Panc1 (cell line): ENCODE results near the gene FN1. TPM values are rescaled to one million over a fixed set of nuclear protein-coding genes. Genes with fewer than 3 reads are reported as not detected.

Experiments used
- ATAC-seq: fragments of 200-7000 bp; cut with Tn5 transposase; 2 replicates; pipeline ENCODE4 v1.9.1; 2020; ENCODE audit warnings: mild to moderate bottlenecking, moderate library complexity
- BruUV-seq: library from RNA; stranded (reverse); fragments of 400-500 nt; replicated peaks from 2 replicates; lab custom pipeline; 2021; lab: Mats Ljungman, UMichigan
- CTCF ChIA-PET: fragments of 300-600 bp; sonication (Branson Sonifier 250); formaldehyde crosslinking; loops from one replicate; lab custom pipeline; 2022; ENCODE audit warnings: antibody characterized with exemption; lab: Charles Lee
- POLR2A ChIA-PET: fragments of 300-600 bp; sonication (Branson Sonifier 250); formaldehyde crosslinking; loops from one replicate; lab custom pipeline; 2022; ENCODE audit warnings: antibody characterized with exemption; lab: Charles Lee
- DNase-seq: peaks from one replicate; pipeline ENCODE4 v3.0.0-alpha.2; 2010; ENCODE audit warnings: low read depth, low spot score
- H3K27ac ChIP-seq: 2 replicates; pipeline ENCODE4 v1.5.1; 2011; ENCODE audit warnings: mild to moderate bottlenecking, low read length, inconsistent platforms
- H3K27me3 ChIP-seq: fragments of 200-500 bp; sonication (Bioruptor generic); 2 replicates; pipeline ENCODE4 v1.6.0; 2014; ENCODE audit warnings: low read length, inconsistent platforms; ENCODE audit not compliant: control insufficient read depth, insufficient read depth
- H3K36me3 ChIP-seq: fragments of 200-500 bp; sonication (Bioruptor generic); 2 replicates; pipeline ENCODE4 v1.5.1; 2014; ENCODE audit warnings: inconsistent platforms, mild to moderate bottlenecking, low read length, moderate library complexity; ENCODE audit not compliant: control insufficient read depth, insufficient read depth
- H3K4me1 ChIP-seq: 2 replicates; pipeline ENCODE4 v1.5.1; 2011; ENCODE audit warnings: inconsistent platforms, mild to moderate bottlenecking, low read length, moderate library complexity; ENCODE audit not compliant: control insufficient read depth, insufficient read depth
- H3K4me3 ChIP-seq, 2 experiments: 2 replicates each; pipeline ENCODE4 v1.5.1; 2011 to 2012; ENCODE audit warnings: low read depth in 2 of 2, low read length in 2 of 2, mild to moderate bottlenecking in 2 of 2, inconsistent platforms in 1 of 2, moderate library complexity in 1 of 2
- H3K9me3 ChIP-seq: fragments of 200-500 bp; sonication (Bioruptor generic); 2 replicates; pipeline ENCODE4 v1.5.1; 2014; ENCODE audit warnings: low read depth, mild to moderate bottlenecking, inconsistent platforms, low read length, moderate library complexity; ENCODE audit not compliant: control insufficient read depth, insufficient read depth
- POLR2AphosphoS5 ChIP-seq: IDR thresholded peaks from 2 replicates; pipeline ENCODE4 v1.6.1; 2012; ENCODE audit warnings: mild to moderate bottlenecking, low read depth, low read length, moderate library complexity
- SIN3A ChIP-seq: IDR thresholded peaks from 2 replicates; pipeline ENCODE4 v1.6.1; 2012; ENCODE audit warnings: low read depth, mild to moderate bottlenecking, low read length, moderate library complexity, borderline replicate concordance; ENCODE audit not compliant: insufficient read depth
- TCF7L2 ChIP-seq: IDR thresholded peaks from 2 replicates; pipeline ENCODE4 v1.6.1; 2011; ENCODE audit warnings: mild to moderate bottlenecking, low read depth, low read length, inconsistent platforms
- in situ Hi-C: cut with HindIII; loops from 2 replicates; pipeline ENCODE4 v1.10.0; 2016; ENCODE audit warnings: low sequenced_read_pairs, low pct_unique_long_range_greater_than_20kb
- intact Hi-C: fragments of 100-400 bp; cut with micrococcal nuclease; formaldehyde crosslinking; loops from one replicate; pipeline ENCODE4 v1.10.0; 2022; ENCODE audit not compliant: unreplicated experiment
- total RNA-seq: library from RNA; stranded (reverse); gene quantifications from one replicate; pipeline ENCODE4 v1.2.1, GENCODE V29; 2021; ENCODE audit not compliant: unreplicated experiment
- TF ChIP-seq, protein P1 (sequence below): fragments of 450-650 bp; IDR thresholded peaks from 2 replicates; pipeline ENCODE4 v1.5.1; 2017; ENCODE audit warnings: mild to moderate bottlenecking
- TF ChIP-seq, protein P2 (sequence below), 2 experiments: IDR thresholded peaks; 2 replicates each; pipeline ENCODE4 v1.6.1; 2011 to 2012; ENCODE audit warnings: low read depth in 2 of 2, control low read depth in 1 of 2, low read length in 1 of 2, mild to moderate bottlenecking in 1 of 2, moderate library complexity in 1 of 2; ENCODE audit not compliant: insufficient read depth in 1 of 2

Gene FN1
- total RNA-seq, 1 experiment from 2014 or later, result 4.2 TPM

DNA sequence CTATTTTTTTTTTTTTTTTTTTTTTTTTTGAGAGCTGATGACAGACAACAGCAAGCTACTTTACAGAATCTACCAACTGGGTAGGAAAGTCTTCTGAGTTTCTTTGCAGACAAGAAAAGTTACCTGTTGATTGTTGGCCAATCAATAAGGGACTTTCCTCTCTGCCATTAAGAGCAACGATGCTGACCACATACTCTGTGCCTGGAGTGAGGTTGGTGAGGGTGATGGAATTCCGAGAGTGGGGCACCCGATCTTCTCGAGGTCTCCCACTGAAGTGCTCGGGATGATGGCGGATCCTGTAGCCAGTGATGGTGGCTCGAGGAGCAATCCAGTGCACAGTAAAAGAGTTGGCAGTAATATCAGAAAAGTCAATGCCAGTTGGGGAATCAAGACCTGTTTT lies 49.3 kb downstream of the FN1 start:
- intact Hi-C loops, result no loop called here
- H3K36me3 ChIP-seq, result no peaks in the 10 kb centered on the region
- no peaks in the 10 kb centered on the region for H3K27me3 ChIP-seq
- in situ Hi-C loops, result no loop called here
- no peak overlapping the region for H3K4me3 ChIP-seq
- no peak for ATAC-seq
- no peak overlapping the region for H3K27ac ChIP-seq
- no peak for DNase-seq
- H3K4me1 ChIP-seq, result no peaks in the 10 kb centered on the region
- ChIA-PET CTCF (no interaction called here), POLR2A (no interaction called here)
- TF ChIP-seq SIN3A (no peak), POLR2AphosphoS5 (no peak), TCF7L2 (no peak)
- TF ChIP-seq, protein P1, sequence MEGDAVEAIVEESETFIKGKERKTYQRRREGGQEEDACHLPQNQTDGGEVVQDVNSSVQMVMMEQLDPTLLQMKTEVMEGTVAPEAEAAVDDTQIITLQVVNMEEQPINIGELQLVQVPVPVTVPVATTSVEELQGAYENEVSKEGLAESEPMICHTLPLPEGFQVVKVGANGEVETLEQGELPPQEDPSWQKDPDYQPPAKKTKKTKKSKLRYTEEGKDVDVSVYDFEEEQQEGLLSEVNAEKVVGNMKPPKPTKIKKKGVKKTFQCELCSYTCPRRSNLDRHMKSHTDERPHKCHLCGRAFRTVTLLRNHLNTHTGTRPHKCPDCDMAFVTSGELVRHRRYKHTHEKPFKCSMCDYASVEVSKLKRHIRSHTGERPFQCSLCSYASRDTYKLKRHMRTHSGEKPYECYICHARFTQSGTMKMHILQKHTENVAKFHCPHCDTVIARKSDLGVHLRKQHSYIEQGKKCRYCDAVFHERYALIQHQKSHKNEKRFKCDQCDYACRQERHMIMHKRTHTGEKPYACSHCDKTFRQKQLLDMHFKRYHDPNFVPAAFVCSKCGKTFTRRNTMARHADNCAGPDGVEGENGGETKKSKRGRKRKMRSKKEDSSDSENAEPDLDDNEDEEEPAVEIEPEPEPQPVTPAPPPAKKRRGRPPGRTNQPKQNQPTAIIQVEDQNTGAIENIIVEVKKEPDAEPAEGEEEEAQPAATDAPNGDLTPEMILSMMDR, result no peak
- TF ChIP-seq, protein P2, sequence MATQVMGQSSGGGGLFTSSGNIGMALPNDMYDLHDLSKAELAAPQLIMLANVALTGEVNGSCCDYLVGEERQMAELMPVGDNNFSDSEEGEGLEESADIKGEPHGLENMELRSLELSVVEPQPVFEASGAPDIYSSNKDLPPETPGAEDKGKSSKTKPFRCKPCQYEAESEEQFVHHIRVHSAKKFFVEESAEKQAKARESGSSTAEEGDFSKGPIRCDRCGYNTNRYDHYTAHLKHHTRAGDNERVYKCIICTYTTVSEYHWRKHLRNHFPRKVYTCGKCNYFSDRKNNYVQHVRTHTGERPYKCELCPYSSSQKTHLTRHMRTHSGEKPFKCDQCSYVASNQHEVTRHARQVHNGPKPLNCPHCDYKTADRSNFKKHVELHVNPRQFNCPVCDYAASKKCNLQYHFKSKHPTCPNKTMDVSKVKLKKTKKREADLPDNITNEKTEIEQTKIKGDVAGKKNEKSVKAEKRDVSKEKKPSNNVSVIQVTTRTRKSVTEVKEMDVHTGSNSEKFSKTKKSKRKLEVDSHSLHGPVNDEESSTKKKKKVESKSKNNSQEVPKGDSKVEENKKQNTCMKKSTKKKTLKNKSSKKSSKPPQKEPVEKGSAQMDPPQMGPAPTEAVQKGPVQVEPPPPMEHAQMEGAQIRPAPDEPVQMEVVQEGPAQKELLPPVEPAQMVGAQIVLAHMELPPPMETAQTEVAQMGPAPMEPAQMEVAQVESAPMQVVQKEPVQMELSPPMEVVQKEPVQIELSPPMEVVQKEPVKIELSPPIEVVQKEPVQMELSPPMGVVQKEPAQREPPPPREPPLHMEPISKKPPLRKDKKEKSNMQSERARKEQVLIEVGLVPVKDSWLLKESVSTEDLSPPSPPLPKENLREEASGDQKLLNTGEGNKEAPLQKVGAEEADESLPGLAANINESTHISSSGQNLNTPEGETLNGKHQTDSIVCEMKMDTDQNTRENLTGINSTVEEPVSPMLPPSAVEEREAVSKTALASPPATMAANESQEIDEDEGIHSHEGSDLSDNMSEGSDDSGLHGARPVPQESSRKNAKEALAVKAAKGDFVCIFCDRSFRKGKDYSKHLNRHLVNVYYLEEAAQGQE (IDR thresholded peaks at IDR 0.05; ENCODE audit: insufficient read depth in 1 of 2, low read depth in 2 of 2, low read length in 1 of 2), result no peak
- H3K9me3 ChIP-seq, result no peaks in the 10 kb centered on the region
- BruUV-seq, result no TSS peak

DNA sequence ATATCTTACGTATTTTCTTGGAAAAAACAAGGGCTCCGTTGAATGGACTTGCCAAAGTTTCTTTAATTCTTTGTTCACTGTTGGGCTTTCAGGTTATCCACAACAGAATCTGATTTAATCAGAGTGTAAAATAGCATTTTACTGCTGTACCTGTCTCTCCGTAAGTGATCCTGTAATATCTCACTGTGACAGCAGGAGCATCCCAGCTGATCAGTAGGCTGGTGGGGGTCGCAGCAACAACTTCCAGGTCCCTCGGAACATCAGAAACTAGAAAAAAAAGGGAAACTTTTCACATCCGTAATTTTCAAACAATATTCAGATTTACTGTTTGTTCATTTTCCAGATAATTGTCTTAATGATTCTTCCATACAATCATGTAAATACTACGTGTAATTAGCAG lies 51.2 kb downstream of the FN1 start:
- Histone ChIP-seq H3K36me3 (no peaks in the 10 kb centered on the region), H3K27me3 (no peaks in the 10 kb centered on the region), H3K9me3 (no peaks in the 10 kb centered on the region), H3K4me3 (no peak overlapping the region), H3K27ac (no peak overlapping the region), H3K4me1 (no peaks in the 10 kb centered on the region)
- ATAC-seq (no peak), DNase-seq (no peak)
- TF ChIP-seq, protein P1, result no peak
- TF ChIP-seq SIN3A (no peak), POLR2AphosphoS5 (no peak), TCF7L2 (no peak)
- TF ChIP-seq, protein P2 (IDR thresholded peaks at IDR 0.05; ENCODE audit: insufficient read depth in 1 of 2, low read depth in 2 of 2, low read length in 1 of 2), result no peak
- intact Hi-C loops, result no loop called here
- in situ Hi-C loops, result no loop called here
- ChIA-PET CTCF (no interaction called here), POLR2A (no interaction called here)
- no TSS peak for BruUV-seq
